Suppressor macrophage treated with lipopolysaccharide for 4 hours (primary cell): Measurements from ENCODE around the gene RBM43.
"Not testable (repeated sequence)": the region's sequence is repeated elsewhere in the genome, so short reads cannot be mapped to it uniquely, and the experiment has no call there.

Experiments
- DNase-seq: peaks from one replicate; pipeline ENCODE4 v3.0.0-alpha.2; 2020

The RBM43 gene

GRCh38 chr2:151267537-151267936 lies 5.9 kb upstream of the RBM43 start:
- no peak for DNase-seq

GRCh38 chr2:151265991-151266390 lies 4.3 kb upstream of the RBM43 start:
- no peak for DNase-seq

- no peak for DNase-seq
These were observed 2.6 kb upstream of the RBM43 start for GRCh38 chr2:151264157-151264825.

- no peak for DNase-seq
These were observed 966 bp upstream of the RBM43 start for GRCh38 chr2:151262629-151263028.

- DNase-seq = no peak
These were observed 271 bp upstream of the RBM43 start for GRCh38 chr2:151261977-151262291.

GRCh38 chr2:151260573-151261230 lies 961 bp downstream of the RBM43 start:
- peak; percentile 40 for DNase-seq

- no peak for DNase-seq
These were observed 3.5 kb downstream of the RBM43 start for GRCh38 chr2:151258121-151258520.

- no peak for DNase-seq
These were observed 9.0 kb downstream of the RBM43 start for GRCh38 chr2:151252646-151253045.

GRCh38 chr2:151251012-151251411 lies 10.7 kb downstream of the RBM43 start:
- DNase-seq = no peak

GRCh38 chr2:151247432-151247831 lies 14.2 kb downstream of the RBM43 start:
- no peak for DNase-seq

- no peak for DNase-seq
These were observed 15.5 kb downstream of the RBM43 start for GRCh38 chr2:151246152-151246551.

- DNase-seq = no peak
These were observed 18.2 kb downstream of the RBM43 start for GRCh38 chr2:151243468-151243867.

GRCh38 chr2:151241224-151241623 lies 20.4 kb downstream of the RBM43 start:
- no peak for DNase-seq

GRCh38 chr2:151240433-151240832 lies 21.2 kb downstream of the RBM43 start:
- no peak for DNase-seq

GRCh38 chr2:151239624-151240023 lies 22.0 kb downstream of the RBM43 start:
- peak; percentile 49 for DNase-seq

- peak; percentile 89 for DNase-seq
These were observed 22.9 kb downstream of the RBM43 start for GRCh38 chr2:151238527-151239487.

- peak; percentile 25 for DNase-seq
These were observed 24.1 kb downstream of the RBM43 start for GRCh38 chr2:151237422-151238025.

- DNase-seq = not testable (repeated sequence)
These were observed 27.9 kb downstream of the RBM43 start for GRCh38 chr2:151233760-151234159.

GRCh38 chr2:151233288-151233687 lies 28.4 kb downstream of the RBM43 start:
- DNase-seq = not testable (repeated sequence)

GRCh38 chr2:151230627-151231140 lies 31.0 kb downstream of the RBM43 start:
- peak; percentile 55 for DNase-seq

GRCh38 chr2:151228847-151229512 lies 32.7 kb downstream of the RBM43 start:
- DNase-seq = no peak

GRCh38 chr2:151217343-151217742 lies 44.3 kb downstream of the RBM43 start:
- DNase-seq = no peak
